Activated T-helper 1 cell treated with anti-CD3 and anti-CD28 coated beads, Interleukin-12 subunit alpha, Interleukin-12 subunit beta, Interleukin-2, Interleukin-4 antibody, amounts not matched to agents 30 ng/mL and 10 ng/mL and 1 ng/mL, durations not matched to agents 14 hours and 24 hours and 36 hours (primary cell): Measurements from ENCODE around the gene TM9SF2. TPM values are rescaled to one million over a fixed set of nuclear protein-coding genes. Genes with fewer than 3 reads are reported as not detected.
"Not testable (repeated sequence)": the region's sequence is repeated elsewhere in the genome, so short reads cannot be mapped to it uniquely, and the experiment has no call there.

Source experiments
- DNase-seq: peaks from one replicate; pipeline ENCODE4 v3.0.0; 2021; ENCODE audit warnings: low spot score
- H3K27ac Mint-ChIP-seq: one replicate; pipeline ENCODE4 v1.8.0; 2021; ENCODE audit warnings: mild to moderate bottlenecking, mixed read lengths
- H3K27me3 Mint-ChIP-seq: one replicate; pipeline ENCODE4 v1.8.0; 2022; ENCODE audit warnings: mild to moderate bottlenecking, moderate library complexity, mixed read lengths; ENCODE audit not compliant: insufficient read depth
- H3K36me3 Mint-ChIP-seq: one replicate; pipeline ENCODE4 v1.8.0; 2021; ENCODE audit warnings: low read depth, mixed read lengths
- H3K4me1 Mint-ChIP-seq: one replicate; pipeline ENCODE4 v1.8.0; 2021; ENCODE audit warnings: low read depth, mixed read lengths
- H3K4me3 Mint-ChIP-seq: one replicate; pipeline ENCODE4 v1.8.0; 2021; ENCODE audit warnings: mild to moderate bottlenecking, moderate library complexity, mixed read lengths
- H3K9me3 Mint-ChIP-seq: one replicate; pipeline ENCODE4 v1.8.0; 2021; ENCODE audit warnings: mixed read lengths
- intact Hi-C: fragments of 100-400 bp; cut with micrococcal nuclease; formaldehyde crosslinking; loops from one replicate; pipeline ENCODE4 v1.15.1; 2024
- total RNA-seq: library from RNA; stranded (reverse); gene quantifications from 2 replicates; pipeline ENCODE4 v1.2.3, GENCODE V29; 2022

Gene TM9SF2
- total RNA-seq, 1 donor from 2014 or later: 59.1 TPM

GRCh38 chr13:99555149-99555548 lies 53.9 kb downstream of the TM9SF2 start:
- DNase-seq: no peak
- Mint-ChIP-seq H3K4me1 (peaks cover 13% of the 10 kb centered on the region), H3K27ac (no peak overlapping the region), H3K27me3 (no peaks in the 10 kb centered on the region), H3K4me3 (no peak overlapping the region), H3K9me3 (no peaks in the 10 kb centered on the region), H3K36me3 (peaks cover 49% of the 10 kb centered on the region)
- intact Hi-C loops: no loop called here

DNA sequence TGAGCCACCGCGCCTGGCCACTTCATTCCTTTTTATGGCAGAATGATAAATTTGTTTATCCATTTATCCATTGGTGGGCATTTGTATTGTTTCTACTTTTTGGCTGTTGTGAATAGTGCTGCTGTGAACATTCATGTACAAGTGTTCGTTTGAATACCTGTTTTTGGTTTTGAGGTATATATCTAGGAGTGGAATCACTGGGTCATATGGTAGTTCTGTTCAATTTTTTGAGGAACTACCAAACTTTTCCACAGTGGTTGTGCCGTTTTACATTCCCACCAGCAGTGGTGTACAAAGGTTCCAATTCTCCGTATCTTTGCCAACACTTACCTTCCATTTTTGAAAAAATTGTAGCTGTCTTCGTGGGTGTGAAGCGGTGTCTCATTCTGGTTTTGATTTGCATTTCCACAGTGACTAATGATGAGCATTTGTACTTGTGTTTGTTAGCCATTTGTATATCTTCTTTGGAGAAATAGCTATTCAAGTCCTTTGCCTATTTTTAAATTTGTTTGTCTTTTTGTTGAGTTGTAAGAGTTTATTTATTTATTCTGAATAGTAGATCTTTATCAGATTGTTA lies 55.7 kb downstream of the TM9SF2 start:
- Mint-ChIP-seq H3K27ac (peak overlapping the region; percentile 15), H3K4me3 (no peak overlapping the region), H3K27me3 (no peaks in the 10 kb centered on the region), H3K36me3 (peaks cover 42% of the 10 kb centered on the region), H3K4me1 (peaks cover 13% of the 10 kb centered on the region), H3K9me3 (no peaks in the 10 kb centered on the region)
- DNase-seq: no peak
- intact Hi-C loops: loop anchor here (2.0 kb wide), 1 partner anchor 14 kb away; no protein-coding TSS in a partner anchor

- DNase-seq: no peak
- Mint-ChIP-seq H3K4me3 (no peak overlapping the region), H3K4me1 (peaks cover 13% of the 10 kb centered on the region), H3K27ac (no peak overlapping the region), H3K9me3 (no peaks in the 10 kb centered on the region), H3K36me3 (peaks cover 42% of the 10 kb centered on the region), H3K27me3 (no peaks in the 10 kb centered on the region)
- intact Hi-C loops: no loop called here
These were observed 57.4 kb downstream of the TM9SF2 start for GRCh38 chr13:99558570-99559180.

- Mint-ChIP-seq H3K36me3 (peaks cover 38% of the 10 kb centered on the region), H3K9me3 (no peaks in the 10 kb centered on the region), H3K4me3 (no peak overlapping the region), H3K4me1 (peaks cover 13% of the 10 kb centered on the region), H3K27me3 (no peaks in the 10 kb centered on the region), H3K27ac (no peak overlapping the region)
- no peak for DNase-seq
- intact Hi-C loops: no loop called here
These were observed 58.3 kb downstream of the TM9SF2 start for GRCh38 chr13:99559560-99559959.

GRCh38 chr13:99563404-99563803 lies 62.1 kb downstream of the TM9SF2 start:
- Mint-ChIP-seq H3K36me3 (peaks cover 26% of the 10 kb centered on the region), H3K27ac (no peak overlapping the region), H3K4me1 (no peaks in the 10 kb centered on the region), H3K4me3 (no peak overlapping the region), H3K9me3 (peaks cover 4% of the 10 kb centered on the region), H3K27me3 (no peaks in the 10 kb centered on the region)
- no peak for DNase-seq
- intact Hi-C loops: no loop called here

DNA sequence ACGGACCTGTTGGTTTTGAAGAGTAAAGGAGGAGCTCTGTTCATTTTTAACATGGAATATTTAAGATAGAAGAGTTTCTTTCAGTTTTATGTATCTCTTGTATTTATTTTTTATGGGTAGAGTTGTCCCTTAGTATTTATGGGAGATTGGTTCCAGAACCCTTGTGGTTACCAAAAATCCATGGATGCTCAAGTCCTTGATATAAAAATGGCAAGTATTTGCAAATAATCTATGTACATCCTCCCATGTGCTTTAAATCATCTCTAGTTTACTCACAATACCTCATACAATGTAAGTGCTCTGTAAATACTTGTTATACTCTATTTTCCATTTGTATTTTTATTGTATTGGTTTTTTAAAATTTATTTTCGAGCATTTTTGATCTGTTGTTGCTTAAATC lies 63.1 kb downstream of the TM9SF2 start:
- intact Hi-C loops: no loop called here
- Mint-ChIP-seq H3K27ac (no peak overlapping the region), H3K27me3 (no peaks in the 10 kb centered on the region), H3K4me3 (no peak overlapping the region), H3K4me1 (no peaks in the 10 kb centered on the region), H3K9me3 (peaks cover 11% of the 10 kb centered on the region), H3K36me3 (peaks cover 20% of the 10 kb centered on the region)
- no peak for DNase-seq

DNA sequence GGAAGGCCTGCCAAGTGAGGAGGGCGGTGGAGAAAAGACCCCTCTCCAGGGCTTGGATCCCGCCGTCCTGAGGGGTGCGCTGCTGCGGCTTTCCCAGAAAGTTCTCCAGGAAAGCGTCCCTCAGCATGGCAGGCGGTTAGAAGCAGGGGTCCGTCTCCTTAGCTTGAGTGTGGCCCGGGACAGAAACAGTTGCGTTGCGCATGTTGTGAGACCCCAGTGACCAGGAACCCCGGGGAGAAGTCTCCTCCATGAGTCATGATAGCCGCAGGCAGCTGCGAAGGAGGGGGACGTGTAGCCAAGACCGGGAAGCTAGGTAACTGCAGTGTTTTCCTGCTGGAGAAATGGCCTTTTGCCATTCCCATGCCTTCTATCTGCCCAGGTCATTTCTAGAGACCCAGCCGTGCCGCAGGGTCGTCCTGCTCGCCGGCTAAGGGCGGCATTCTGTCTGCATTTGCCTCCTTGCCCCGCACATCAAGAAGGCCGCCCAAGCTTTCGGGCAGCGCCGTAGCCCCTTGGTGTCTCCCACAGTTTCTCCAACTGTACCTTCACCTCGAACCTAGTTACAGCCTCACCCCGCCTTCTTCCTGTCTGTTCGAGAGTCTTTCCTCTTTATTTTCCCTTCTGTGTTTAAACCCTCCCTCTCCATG lies 64.3 kb downstream of the TM9SF2 start:
- DNase-seq: no peak
- Mint-ChIP-seq H3K9me3 (peaks cover 11% of the 10 kb centered on the region), H3K27me3 (no peaks in the 10 kb centered on the region), H3K36me3 (peaks cover 17% of the 10 kb centered on the region), H3K4me3 (no peak overlapping the region), H3K27ac (no peak overlapping the region), H3K4me1 (no peaks in the 10 kb centered on the region)
- intact Hi-C loops: no loop called here

DNA sequence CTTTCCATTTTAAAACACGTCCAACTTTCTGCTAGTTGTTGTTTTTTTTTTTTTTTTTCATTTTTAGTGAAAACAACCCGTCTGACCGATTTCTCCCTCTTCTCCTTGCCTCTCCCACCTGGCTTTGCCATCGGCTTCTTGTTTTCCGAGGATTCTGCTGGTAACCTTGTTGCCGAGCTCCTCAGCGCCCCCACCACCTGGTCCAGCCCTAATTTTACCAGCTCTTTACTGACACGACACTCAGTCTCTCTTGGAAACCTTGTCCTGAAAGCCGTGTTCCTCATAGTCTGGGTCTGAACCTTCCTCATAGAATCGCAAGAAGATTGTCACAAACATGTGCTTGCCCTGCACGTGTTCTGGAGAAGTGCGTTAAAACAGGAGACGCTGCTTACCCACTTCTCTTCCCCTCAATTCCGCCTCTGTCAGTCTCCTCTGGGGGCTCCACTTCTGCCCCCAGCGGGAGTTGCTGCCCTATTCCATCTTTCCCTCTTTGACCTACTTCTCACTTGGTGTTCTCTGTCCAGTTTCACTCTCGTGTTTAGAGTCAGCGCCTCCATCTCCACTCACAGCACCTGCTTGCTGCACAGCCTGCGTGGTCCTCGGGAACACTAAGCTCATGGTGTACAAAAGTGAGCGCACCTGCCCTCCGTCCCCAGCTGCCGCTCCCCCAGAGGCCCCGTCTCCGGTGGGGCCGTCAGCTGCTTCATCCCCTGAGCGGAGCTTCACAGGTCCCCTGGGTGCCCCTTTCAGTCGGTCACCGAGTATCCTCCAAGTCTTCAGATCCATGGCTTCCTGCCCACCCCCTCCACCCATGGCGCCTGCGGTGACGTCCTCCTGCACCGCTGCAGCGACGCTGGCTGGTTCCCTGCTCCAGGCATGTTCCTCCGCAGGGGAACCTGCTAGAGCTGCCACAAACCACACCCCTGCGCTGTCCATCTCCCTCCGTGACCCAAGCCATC lies 65.1 kb downstream of the TM9SF2 start:
- intact Hi-C loops: no loop called here
- H3K27me3 Mint-ChIP-seq: no peaks in the 10 kb centered on the region
- no peaks in the 10 kb centered on the region for H3K4me1 Mint-ChIP-seq
- peak overlapping the region; percentile 22 for H3K27ac Mint-ChIP-seq
- peaks cover 11% of the 10 kb centered on the region for H3K9me3 Mint-ChIP-seq
- no peak for DNase-seq
- H3K36me3 Mint-ChIP-seq: peaks cover 14% of the 10 kb centered on the region
- no peak overlapping the region for H3K4me3 Mint-ChIP-seq

DNA sequence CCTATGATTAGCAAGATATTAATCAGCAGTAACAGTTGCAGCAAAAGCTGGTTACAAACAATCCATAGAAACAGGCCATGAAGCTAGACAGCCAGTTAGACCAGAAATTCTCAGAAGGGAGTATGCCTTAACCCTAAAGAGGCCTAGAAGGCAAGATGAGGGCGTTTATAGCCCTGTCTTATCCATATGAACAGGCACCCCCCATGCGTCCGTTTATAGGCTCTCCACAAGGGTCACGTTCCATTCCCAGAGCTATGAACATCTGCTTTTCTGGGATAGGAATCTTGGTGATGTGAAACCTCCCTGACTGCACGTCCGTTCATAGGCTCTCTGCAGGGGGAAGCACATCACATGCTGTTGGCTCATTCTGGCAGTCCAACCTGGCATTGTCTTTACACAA lies 67.6 kb downstream of the TM9SF2 start:
- H3K27ac Mint-ChIP-seq, intact Hi-C loops, H3K36me3 Mint-ChIP-seq, H3K4me3 Mint-ChIP-seq, DNase-seq, H3K4me1 Mint-ChIP-seq, H3K27me3 Mint-ChIP-seq: not testable (repeated sequence)
- H3K9me3 Mint-ChIP-seq: peaks cover 11% of the 10 kb centered on the region

GRCh38 chr13:99572131-99572530 lies 70.9 kb downstream of the TM9SF2 start:
- Mint-ChIP-seq H3K4me3 (no peak overlapping the region), H3K4me1 (no peaks in the 10 kb centered on the region), H3K27me3 (no peaks in the 10 kb centered on the region), H3K36me3 (no peaks in the 10 kb centered on the region), H3K9me3 (peaks cover 11% of the 10 kb centered on the region), H3K27ac (no peak overlapping the region)
- intact Hi-C loops: no loop called here
- DNase-seq: no peak

GRCh38 chr13:99572921-99573320 lies 71.6 kb downstream of the TM9SF2 start:
- no peak overlapping the region for H3K4me3 Mint-ChIP-seq

GRCh38 chr13:99575376-99576120 lies 74.3 kb downstream of the TM9SF2 start:
- Mint-ChIP-seq H3K27me3 (peaks cover 1% of the 10 kb centered on the region), H3K9me3 (no peaks in the 10 kb centered on the region), H3K4me3 (no peak overlapping the region), H3K27ac (no peak overlapping the region), H3K4me1 (peaks cover 4% of the 10 kb centered on the region), H3K36me3 (no peaks in the 10 kb centered on the region)
- intact Hi-C loops: no loop called here
- DNase-seq: no peak

More at GRCh38 chr13:99572921-99573320, 71.6 kb downstream of the TM9SF2 start:
- intact Hi-C loops: no loop called here
- Mint-ChIP-seq H3K36me3 (no peaks in the 10 kb centered on the region), H3K27ac (no peak overlapping the region), H3K4me1 (no peaks in the 10 kb centered on the region), H3K27me3 (no peaks in the 10 kb centered on the region), H3K9me3 (peaks cover 11% of the 10 kb centered on the region)
- no peak for DNase-seq
